ENCODE data around the gene RRP36. TPM values are rescaled to one million over a fixed set of nuclear protein-coding genes. Genes with fewer than 3 reads are reported as not detected.

The RRP36 gene
- total and polyA plus RNA-seq, 4 donors = 23.4 to 33.4 (median 26.2) TPM

DNA sequence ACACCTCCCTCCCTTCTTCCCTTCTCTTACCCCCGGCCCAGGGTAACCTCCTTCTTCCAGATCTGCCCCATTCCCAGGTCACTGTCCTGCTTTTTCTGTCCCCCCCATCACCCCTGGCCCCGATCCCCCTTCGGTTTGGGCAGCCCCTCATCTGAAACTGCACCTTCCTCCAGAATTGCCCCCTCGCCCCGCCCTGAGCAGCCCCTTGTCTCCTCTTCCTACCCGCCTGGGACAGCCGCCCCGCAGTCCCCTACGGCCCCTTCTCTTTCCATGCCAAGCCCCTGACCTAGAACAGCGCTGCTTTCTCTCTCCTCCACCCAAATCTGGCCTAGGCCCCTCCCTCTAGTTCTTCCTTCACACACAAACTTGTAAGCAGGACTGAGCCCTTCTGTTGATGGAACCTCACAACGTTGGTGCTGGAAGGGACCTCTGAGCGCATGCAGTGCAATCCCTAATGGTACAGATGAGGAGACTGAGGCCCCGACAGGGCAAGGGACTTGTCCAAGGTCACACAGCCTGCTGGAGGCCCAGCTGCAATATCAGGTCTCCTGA lies 36.4 kb upstream of the RRP36 start:
- H3K36me3 ChIP-seq (ENCODE audit: control insufficient read depth in 4 of 4, insufficient read depth in 3 of 4, low read depth in 1 of 4, low read length in 3 of 4) = peaks cover 2 to 7% (median 5%) of the 10 kb centered on the region in 4 donors
- H3K9me3 ChIP-seq (ENCODE audit: control insufficient read depth in 4 of 4, low read length in 3 of 4) = no peaks in the 10 kb centered on the region
- H3K9ac ChIP-seq (ENCODE audit: low read depth in 1 of 2, low read length in 2 of 2) = peak overlapping the region; percentile 47 to 49
- H3K27ac ChIP-seq (ENCODE audit: low read depth in 1 of 2, low read length in 2 of 2) = peak overlapping the region; percentile 73 to 74
- peak overlapping the region; percentile 33 to 86 (median 81) for H3K4me3 ChIP-seq (ENCODE audit: low read depth in 1 of 3, low read length in 3 of 3)
- H3K27me3 ChIP-seq (ENCODE audit: control insufficient read depth in 4 of 4, insufficient read depth in 4 of 4, low read length in 3 of 4) = no peaks in the 10 kb centered on the region
- H3K4me1 ChIP-seq (ENCODE audit: control insufficient read depth in 4 of 4, insufficient read depth in 4 of 4, low read length in 3 of 4) = peaks cover 4 to 18% (median 17%) of the 10 kb centered on the region in 4 donors
- WGBS = 14% methylated on average over 13 of the region's 13 CpGs
- DNase-seq (ENCODE audit: low spot score) = no peak
- TF ChIP-seq FOXA1 (IDR thresholded peaks at IDR 0.05) (no peak), FOXA2 (IDR thresholded peaks at IDR 0.05) (no peak), NR2F2 (IDR thresholded peaks at IDR 0.05) (no peak), HNF4A (conservative IDR thresholded peaks at IDR 0.05) (no peak)

DNA sequence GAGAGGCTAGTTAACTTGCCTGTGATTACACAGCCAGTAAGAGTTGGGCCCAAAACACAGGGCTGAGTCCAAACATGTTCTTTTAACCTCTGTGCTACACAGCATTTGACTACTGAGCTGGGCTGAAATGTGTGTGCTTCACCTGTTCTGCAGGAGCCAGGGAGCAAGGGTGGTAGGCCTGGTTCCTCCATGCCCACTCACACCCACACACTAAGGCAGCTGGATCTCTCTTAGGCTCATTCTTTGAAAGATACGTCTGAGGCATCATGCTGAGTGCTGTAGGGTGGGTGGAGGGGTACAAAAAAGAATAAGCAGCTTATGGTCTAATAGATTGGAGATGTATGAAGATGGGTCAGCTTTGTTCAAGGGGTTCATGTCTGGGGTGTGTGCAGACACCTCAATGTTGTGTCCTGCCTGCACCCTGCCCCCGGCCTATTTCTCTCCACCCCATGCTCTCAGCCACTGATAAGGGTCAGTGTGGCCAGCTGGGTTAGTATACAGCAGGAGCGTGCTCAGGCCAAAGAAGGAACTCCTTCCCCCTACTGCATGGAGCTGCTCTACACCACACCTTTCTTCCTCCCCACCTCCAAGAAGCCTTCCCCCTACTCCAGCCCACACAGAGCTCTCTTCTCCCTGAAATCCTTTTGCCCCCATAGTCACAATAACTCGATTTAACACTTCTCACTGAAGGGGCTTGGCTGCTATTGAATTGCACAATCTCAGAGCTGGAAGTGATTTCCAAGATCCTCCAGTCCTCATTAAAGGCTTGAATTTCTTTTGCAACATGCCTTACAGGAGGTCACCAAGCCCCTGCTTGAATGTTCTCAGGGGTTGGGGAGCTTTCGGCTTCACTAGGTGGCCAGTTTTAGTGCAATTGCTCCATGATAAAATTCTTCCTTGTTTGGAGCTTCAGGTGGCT lies 33.6 kb upstream of the RRP36 start:
- Histone ChIP-seq H3K9ac (ENCODE audit: low read depth in 1 of 2, low read length in 2 of 2) (no peak overlapping the region), H3K4me1 (ENCODE audit: control insufficient read depth in 4 of 4, insufficient read depth in 4 of 4, low read length in 3 of 4) (peaks cover 2 to 18% (median 16%) of the 10 kb centered on the region in 4 donors), H3K27me3 (ENCODE audit: control insufficient read depth in 4 of 4, insufficient read depth in 4 of 4, low read length in 3 of 4) (no peaks in the 10 kb centered on the region), H3K36me3 (ENCODE audit: control insufficient read depth in 4 of 4, insufficient read depth in 3 of 4, low read depth in 1 of 4, low read length in 3 of 4) (peaks cover 2 to 14% (median 10%) of the 10 kb centered on the region in 4 donors), H3K4me3 (ENCODE audit: low read depth in 1 of 3, low read length in 3 of 3) (no peak overlapping the region), H3K27ac (ENCODE audit: low read depth in 1 of 2, low read length in 2 of 2) (no peak overlapping the region), H3K9me3 (ENCODE audit: control insufficient read depth in 4 of 4, low read length in 3 of 4) (no peaks in the 10 kb centered on the region)
- DNase-seq (ENCODE audit: low spot score) = no peak
- 86% methylated on average over 5 of the region's 5 CpGs for WGBS
- TF ChIP-seq, protein P1, sequence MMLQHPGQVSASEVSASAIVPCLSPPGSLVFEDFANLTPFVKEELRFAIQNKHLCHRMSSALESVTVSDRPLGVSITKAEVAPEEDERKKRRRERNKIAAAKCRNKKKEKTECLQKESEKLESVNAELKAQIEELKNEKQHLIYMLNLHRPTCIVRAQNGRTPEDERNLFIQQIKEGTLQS (IDR thresholded peaks at IDR 0.05) = no peak
- TF ChIP-seq FOXA2 (IDR thresholded peaks at IDR 0.05) (no peak), HNF4A (conservative IDR thresholded peaks at IDR 0.05) (no peak), RXRA (IDR thresholded peaks at IDR 0.05) (no peak), NR2F2 (IDR thresholded peaks at IDR 0.05) (no peak), SP1 (IDR thresholded peaks at IDR 0.05) (no peak), GABPA (IDR thresholded peaks at IDR 0.05 in 1 of 2, conservative IDR thresholded peaks at IDR 0.05 in 1 of 2) (no peak)
- TF ChIP-seq, protein P2, sequence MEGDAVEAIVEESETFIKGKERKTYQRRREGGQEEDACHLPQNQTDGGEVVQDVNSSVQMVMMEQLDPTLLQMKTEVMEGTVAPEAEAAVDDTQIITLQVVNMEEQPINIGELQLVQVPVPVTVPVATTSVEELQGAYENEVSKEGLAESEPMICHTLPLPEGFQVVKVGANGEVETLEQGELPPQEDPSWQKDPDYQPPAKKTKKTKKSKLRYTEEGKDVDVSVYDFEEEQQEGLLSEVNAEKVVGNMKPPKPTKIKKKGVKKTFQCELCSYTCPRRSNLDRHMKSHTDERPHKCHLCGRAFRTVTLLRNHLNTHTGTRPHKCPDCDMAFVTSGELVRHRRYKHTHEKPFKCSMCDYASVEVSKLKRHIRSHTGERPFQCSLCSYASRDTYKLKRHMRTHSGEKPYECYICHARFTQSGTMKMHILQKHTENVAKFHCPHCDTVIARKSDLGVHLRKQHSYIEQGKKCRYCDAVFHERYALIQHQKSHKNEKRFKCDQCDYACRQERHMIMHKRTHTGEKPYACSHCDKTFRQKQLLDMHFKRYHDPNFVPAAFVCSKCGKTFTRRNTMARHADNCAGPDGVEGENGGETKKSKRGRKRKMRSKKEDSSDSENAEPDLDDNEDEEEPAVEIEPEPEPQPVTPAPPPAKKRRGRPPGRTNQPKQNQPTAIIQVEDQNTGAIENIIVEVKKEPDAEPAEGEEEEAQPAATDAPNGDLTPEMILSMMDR (IDR thresholded peaks at IDR 0.05; ENCODE audit: low read depth, low read length, missing input control) = no peak

DNA sequence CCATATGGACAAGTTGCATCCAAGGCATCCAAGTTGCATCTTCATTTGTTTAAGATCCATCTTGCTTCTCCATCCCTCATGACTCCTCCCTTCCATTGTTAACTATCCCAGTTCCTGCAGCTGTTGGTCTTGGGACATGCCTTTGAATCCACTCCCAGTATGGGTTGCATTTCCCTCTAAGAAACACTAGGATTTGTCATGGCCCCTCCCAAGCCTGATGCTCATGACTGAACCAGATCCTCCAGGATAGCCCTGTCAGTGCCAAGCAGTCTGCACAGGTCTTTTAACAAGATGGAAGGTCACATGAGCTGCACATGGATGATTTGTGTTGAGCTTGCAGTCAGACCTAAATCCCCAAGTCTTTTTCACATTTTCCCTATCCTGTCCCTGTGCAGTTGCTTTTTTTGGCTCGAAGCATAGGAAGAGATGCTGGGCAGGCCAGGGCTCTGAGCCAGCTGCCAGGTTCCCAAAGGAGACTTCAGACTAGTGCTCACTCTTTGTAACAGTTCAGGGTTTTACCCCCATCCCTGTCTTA lies 32.9 kb upstream of the RRP36 start:
- 79% methylated on average over 1 of the region's 1 CpG for WGBS
- no peaks in the 10 kb centered on the region for H3K27me3 ChIP-seq (ENCODE audit: control insufficient read depth in 4 of 4, insufficient read depth in 4 of 4, low read length in 3 of 4)
- no peak overlapping the region for H3K9ac ChIP-seq (ENCODE audit: low read depth in 1 of 2, low read length in 2 of 2)
- TF ChIP-seq FOXA1 (IDR thresholded peaks at IDR 0.05) = no peak
- TF ChIP-seq, protein P3, sequence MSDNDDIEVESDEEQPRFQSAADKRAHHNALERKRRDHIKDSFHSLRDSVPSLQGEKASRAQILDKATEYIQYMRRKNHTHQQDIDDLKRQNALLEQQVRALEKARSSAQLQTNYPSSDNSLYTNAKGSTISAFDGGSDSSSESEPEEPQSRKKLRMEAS (IDR thresholded peaks at IDR 0.05) = no peak
- no peak for TF ChIP-seq HNF4G (IDR thresholded peaks at IDR 0.05)
- TF ChIP-seq, protein P1 (IDR thresholded peaks at IDR 0.05) = no peak
- TF ChIP-seq RXRA (IDR thresholded peaks at IDR 0.05) = no peak
- TF ChIP-seq NR2F2 (IDR thresholded peaks at IDR 0.05) = no peak
- TF ChIP-seq EGR1 (IDR thresholded peaks at IDR 0.05; ENCODE audit: low read depth in 2 of 2) = no peak
- TF ChIP-seq SP1 (IDR thresholded peaks at IDR 0.05) = no peak
- TF ChIP-seq GABPA (IDR thresholded peaks at IDR 0.05 in 1 of 2, conservative IDR thresholded peaks at IDR 0.05 in 1 of 2) = no peak
- TF ChIP-seq HNF4A (conservative IDR thresholded peaks at IDR 0.05) = no peak
- TF ChIP-seq, protein P4, sequence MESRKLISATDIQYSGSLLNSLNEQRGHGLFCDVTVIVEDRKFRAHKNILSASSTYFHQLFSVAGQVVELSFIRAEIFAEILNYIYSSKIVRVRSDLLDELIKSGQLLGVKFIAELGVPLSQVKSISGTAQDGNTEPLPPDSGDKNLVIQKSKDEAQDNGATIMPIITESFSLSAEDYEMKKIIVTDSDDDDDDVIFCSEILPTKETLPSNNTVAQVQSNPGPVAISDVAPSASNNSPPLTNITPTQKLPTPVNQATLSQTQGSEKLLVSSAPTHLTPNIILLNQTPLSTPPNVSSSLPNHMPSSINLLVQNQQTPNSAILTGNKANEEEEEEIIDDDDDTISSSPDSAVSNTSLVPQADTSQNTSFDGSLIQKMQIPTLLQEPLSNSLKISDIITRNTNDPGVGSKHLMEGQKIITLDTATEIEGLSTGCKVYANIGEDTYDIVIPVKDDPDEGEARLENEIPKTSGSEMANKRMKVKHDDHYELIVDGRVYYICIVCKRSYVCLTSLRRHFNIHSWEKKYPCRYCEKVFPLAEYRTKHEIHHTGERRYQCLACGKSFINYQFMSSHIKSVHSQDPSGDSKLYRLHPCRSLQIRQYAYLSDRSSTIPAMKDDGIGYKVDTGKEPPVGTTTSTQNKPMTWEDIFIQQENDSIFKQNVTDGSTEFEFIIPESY (IDR thresholded peaks at IDR 0.05) = no peak
- TF ChIP-seq JUND (IDR thresholded peaks at IDR 0.05) = no peak
- TF ChIP-seq FOXA2 (IDR thresholded peaks at IDR 0.05) = no peak
- TF ChIP-seq, protein P5, sequence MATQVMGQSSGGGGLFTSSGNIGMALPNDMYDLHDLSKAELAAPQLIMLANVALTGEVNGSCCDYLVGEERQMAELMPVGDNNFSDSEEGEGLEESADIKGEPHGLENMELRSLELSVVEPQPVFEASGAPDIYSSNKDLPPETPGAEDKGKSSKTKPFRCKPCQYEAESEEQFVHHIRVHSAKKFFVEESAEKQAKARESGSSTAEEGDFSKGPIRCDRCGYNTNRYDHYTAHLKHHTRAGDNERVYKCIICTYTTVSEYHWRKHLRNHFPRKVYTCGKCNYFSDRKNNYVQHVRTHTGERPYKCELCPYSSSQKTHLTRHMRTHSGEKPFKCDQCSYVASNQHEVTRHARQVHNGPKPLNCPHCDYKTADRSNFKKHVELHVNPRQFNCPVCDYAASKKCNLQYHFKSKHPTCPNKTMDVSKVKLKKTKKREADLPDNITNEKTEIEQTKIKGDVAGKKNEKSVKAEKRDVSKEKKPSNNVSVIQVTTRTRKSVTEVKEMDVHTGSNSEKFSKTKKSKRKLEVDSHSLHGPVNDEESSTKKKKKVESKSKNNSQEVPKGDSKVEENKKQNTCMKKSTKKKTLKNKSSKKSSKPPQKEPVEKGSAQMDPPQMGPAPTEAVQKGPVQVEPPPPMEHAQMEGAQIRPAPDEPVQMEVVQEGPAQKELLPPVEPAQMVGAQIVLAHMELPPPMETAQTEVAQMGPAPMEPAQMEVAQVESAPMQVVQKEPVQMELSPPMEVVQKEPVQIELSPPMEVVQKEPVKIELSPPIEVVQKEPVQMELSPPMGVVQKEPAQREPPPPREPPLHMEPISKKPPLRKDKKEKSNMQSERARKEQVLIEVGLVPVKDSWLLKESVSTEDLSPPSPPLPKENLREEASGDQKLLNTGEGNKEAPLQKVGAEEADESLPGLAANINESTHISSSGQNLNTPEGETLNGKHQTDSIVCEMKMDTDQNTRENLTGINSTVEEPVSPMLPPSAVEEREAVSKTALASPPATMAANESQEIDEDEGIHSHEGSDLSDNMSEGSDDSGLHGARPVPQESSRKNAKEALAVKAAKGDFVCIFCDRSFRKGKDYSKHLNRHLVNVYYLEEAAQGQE (IDR thresholded peaks at IDR 0.05) = no peak
- TF ChIP-seq RAD21 (IDR thresholded peaks at IDR 0.05) = no peak
- no peaks in the 10 kb centered on the region for H3K9me3 ChIP-seq (ENCODE audit: control insufficient read depth in 4 of 4, low read length in 3 of 4)
- no peak overlapping the region for H3K4me3 ChIP-seq (ENCODE audit: low read depth in 1 of 3, low read length in 3 of 3)
- no peak overlapping the region for H3K27ac ChIP-seq (ENCODE audit: low read depth in 1 of 2, low read length in 2 of 2)
- H3K4me1 ChIP-seq (ENCODE audit: control insufficient read depth in 4 of 4, insufficient read depth in 4 of 4, low read length in 3 of 4) = peaks cover 2 to 17% (median 16%) of the 10 kb centered on the region in 4 donors
- peaks cover 3 to 14% (median 10%) of the 10 kb centered on the region in 4 donors for H3K36me3 ChIP-seq (ENCODE audit: control insufficient read depth in 4 of 4, insufficient read depth in 3 of 4, low read depth in 1 of 4, low read length in 3 of 4)
- no peak for DNase-seq (ENCODE audit: low spot score)
